Panc1 (cell line): ENCODE data around the gene ENAH. TPM values are rescaled to one million over a fixed set of nuclear protein-coding genes. Genes with fewer than 3 reads are reported as not detected.

Experiments
- ATAC-seq: fragments of 200-7000 bp; cut with Tn5 transposase; 2 replicates; pipeline ENCODE4 v1.9.1; 2020; ENCODE audit warnings: mild to moderate bottlenecking, moderate library complexity
- BruUV-seq: library from RNA; stranded (reverse); fragments of 400-500 nt; replicated peaks from 2 replicates; lab custom pipeline; 2021; lab: Mats Ljungman, UMichigan
- CTCF ChIA-PET: fragments of 300-600 bp; sonication (Branson Sonifier 250); formaldehyde crosslinking; loops from one replicate; lab custom pipeline; 2022; ENCODE audit warnings: antibody characterized with exemption; lab: Charles Lee
- POLR2A ChIA-PET: fragments of 300-600 bp; sonication (Branson Sonifier 250); formaldehyde crosslinking; loops from one replicate; lab custom pipeline; 2022; ENCODE audit warnings: antibody characterized with exemption; lab: Charles Lee
- DNase-seq: peaks from one replicate; pipeline ENCODE4 v3.0.0-alpha.2; 2010; ENCODE audit warnings: low read depth, low spot score
- H3K27ac ChIP-seq: 2 replicates; pipeline ENCODE4 v1.5.1; 2011; ENCODE audit warnings: mild to moderate bottlenecking, low read length, inconsistent platforms
- H3K27me3 ChIP-seq: fragments of 200-500 bp; sonication (Bioruptor generic); 2 replicates; pipeline ENCODE4 v1.6.0; 2014; ENCODE audit warnings: low read length, inconsistent platforms; ENCODE audit not compliant: control insufficient read depth, insufficient read depth
- H3K36me3 ChIP-seq: fragments of 200-500 bp; sonication (Bioruptor generic); 2 replicates; pipeline ENCODE4 v1.5.1; 2014; ENCODE audit warnings: inconsistent platforms, mild to moderate bottlenecking, low read length, moderate library complexity; ENCODE audit not compliant: control insufficient read depth, insufficient read depth
- H3K4me1 ChIP-seq: 2 replicates; pipeline ENCODE4 v1.5.1; 2011; ENCODE audit warnings: inconsistent platforms, mild to moderate bottlenecking, low read length, moderate library complexity; ENCODE audit not compliant: control insufficient read depth, insufficient read depth
- H3K4me3 ChIP-seq, 2 experiments: 2 replicates each; pipeline ENCODE4 v1.5.1; 2011 to 2012; ENCODE audit warnings: low read depth in 2 of 2, low read length in 2 of 2, mild to moderate bottlenecking in 2 of 2, inconsistent platforms in 1 of 2, moderate library complexity in 1 of 2
- H3K9me3 ChIP-seq: fragments of 200-500 bp; sonication (Bioruptor generic); 2 replicates; pipeline ENCODE4 v1.5.1; 2014; ENCODE audit warnings: low read depth, mild to moderate bottlenecking, inconsistent platforms, low read length, moderate library complexity; ENCODE audit not compliant: control insufficient read depth, insufficient read depth
- POLR2AphosphoS5 ChIP-seq: IDR thresholded peaks from 2 replicates; pipeline ENCODE4 v1.6.1; 2012; ENCODE audit warnings: mild to moderate bottlenecking, low read depth, low read length, moderate library complexity
- REST ChIP-seq, 2 experiments: IDR thresholded peaks; 2 replicates each; pipeline ENCODE4 v1.6.1; 2011 to 2012; ENCODE audit warnings: low read depth in 2 of 2, control low read depth in 1 of 2, low read length in 1 of 2, mild to moderate bottlenecking in 1 of 2, moderate library complexity in 1 of 2; ENCODE audit not compliant: insufficient read depth in 1 of 2
- SIN3A ChIP-seq: IDR thresholded peaks from 2 replicates; pipeline ENCODE4 v1.6.1; 2012; ENCODE audit warnings: low read depth, mild to moderate bottlenecking, low read length, moderate library complexity, borderline replicate concordance; ENCODE audit not compliant: insufficient read depth
- in situ Hi-C: cut with HindIII; loops from 2 replicates; pipeline ENCODE4 v1.10.0; 2016; ENCODE audit warnings: low sequenced_read_pairs, low pct_unique_long_range_greater_than_20kb
- intact Hi-C: fragments of 100-400 bp; cut with micrococcal nuclease; formaldehyde crosslinking; loops from one replicate; pipeline ENCODE4 v1.10.0; 2022; ENCODE audit not compliant: unreplicated experiment
- total RNA-seq: library from RNA; stranded (reverse); gene quantifications from one replicate; pipeline ENCODE4 v1.2.1, GENCODE V29; 2021; ENCODE audit not compliant: unreplicated experiment
- TF ChIP-seq, protein P1 (sequence below): fragments of 450-650 bp; IDR thresholded peaks from 2 replicates; pipeline ENCODE4 v1.5.1; 2017; ENCODE audit warnings: mild to moderate bottlenecking

The ENAH gene
- total RNA-seq, 1 experiment from 2014 or later: 133 TPM

- Histone ChIP-seq H3K36me3 (peaks cover 4% of the 10 kb centered on the region), H3K27ac (peak overlapping the region; percentile 99), H3K4me1 (peaks cover 36% of the 10 kb centered on the region), H3K9me3 (no peaks in the 10 kb centered on the region), H3K4me3 (peak overlapping the region; percentile 89 to 100), H3K27me3 (no peaks in the 10 kb centered on the region)
- DNase-seq (no peak), ATAC-seq (no peak)
- BruUV-seq: no TSS peak
- TF ChIP-seq POLR2AphosphoS5 (no peak), REST (IDR thresholded peaks at IDR 0.05; ENCODE audit: insufficient read depth in 1 of 2, low read depth in 2 of 2, low read length in 1 of 2) (no peak), SIN3A (no peak)
- intact Hi-C loops (loop anchor here (10.0 kb wide), 2 partner anchors 95 to 145 kb away; no protein-coding TSS in a partner anchor), in situ Hi-C loops (no loop called here)
- ChIA-PET CTCF (interaction anchor here (0.7 kb wide), 1 partner anchor 78 kb away, joined by 11 read pairs; no protein-coding TSS in a partner anchor), POLR2A (interaction anchor here (0.6 kb wide), 1 partner anchor 40 kb away, joined by 4 read pairs; no protein-coding TSS in a partner anchor)
Measured at GRCh38 chr1:225650179-225650578, 2.7 kb downstream of the ENAH start.

- ChIA-PET POLR2A (no interaction called here), CTCF (no interaction called here)
- Histone ChIP-seq H3K4me1 (peaks cover 25% of the 10 kb centered on the region), H3K27me3 (no peaks in the 10 kb centered on the region), H3K27ac (no peak overlapping the region), H3K4me3 (no peak overlapping the region), H3K36me3 (no peaks in the 10 kb centered on the region; the same call in 1 of the 2 replicates), H3K9me3 (no peaks in the 10 kb centered on the region)
- DNase-seq (no peak), ATAC-seq (no peak)
- TF ChIP-seq REST (IDR thresholded peaks at IDR 0.05; ENCODE audit: insufficient read depth in 1 of 2, low read depth in 2 of 2, low read length in 1 of 2) (no peak), POLR2AphosphoS5 (no peak)
- TF ChIP-seq, protein P1, sequence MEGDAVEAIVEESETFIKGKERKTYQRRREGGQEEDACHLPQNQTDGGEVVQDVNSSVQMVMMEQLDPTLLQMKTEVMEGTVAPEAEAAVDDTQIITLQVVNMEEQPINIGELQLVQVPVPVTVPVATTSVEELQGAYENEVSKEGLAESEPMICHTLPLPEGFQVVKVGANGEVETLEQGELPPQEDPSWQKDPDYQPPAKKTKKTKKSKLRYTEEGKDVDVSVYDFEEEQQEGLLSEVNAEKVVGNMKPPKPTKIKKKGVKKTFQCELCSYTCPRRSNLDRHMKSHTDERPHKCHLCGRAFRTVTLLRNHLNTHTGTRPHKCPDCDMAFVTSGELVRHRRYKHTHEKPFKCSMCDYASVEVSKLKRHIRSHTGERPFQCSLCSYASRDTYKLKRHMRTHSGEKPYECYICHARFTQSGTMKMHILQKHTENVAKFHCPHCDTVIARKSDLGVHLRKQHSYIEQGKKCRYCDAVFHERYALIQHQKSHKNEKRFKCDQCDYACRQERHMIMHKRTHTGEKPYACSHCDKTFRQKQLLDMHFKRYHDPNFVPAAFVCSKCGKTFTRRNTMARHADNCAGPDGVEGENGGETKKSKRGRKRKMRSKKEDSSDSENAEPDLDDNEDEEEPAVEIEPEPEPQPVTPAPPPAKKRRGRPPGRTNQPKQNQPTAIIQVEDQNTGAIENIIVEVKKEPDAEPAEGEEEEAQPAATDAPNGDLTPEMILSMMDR: no peak
- BruUV-seq: TSS peak; percentile 3
- intact Hi-C loops (no loop called here), in situ Hi-C loops (no loop called here)
Measured at GRCh38 chr1:225645194-225645895, 7.6 kb downstream of the ENAH start.
